ENCODE data around the gene LMOD2.
"Not testable (repeated sequence)": the region's sequence is repeated elsewhere in the genome, so short reads cannot be mapped to it uniquely, and the experiment has no call there.

Gene LMOD2

GRCh38 chr7:123655614-123656013, at the start of gene LMOD2:
LMOD2 (plus strand) TSS chr7:123655866; CDS start chr7:123655964, 98 bp downstream.
- DNase-seq: no peak

GRCh38 chr7:123607423-123607975, 48.2 kb upstream of the LMOD2 start:
- DNase-seq: peak; percentile 23

GRCh38 chr7:123608991-123609882, 46.4 kb upstream of the LMOD2 start:
- peak; percentile 47 for DNase-seq

GRCh38 chr7:123609883-123610239, 45.8 kb upstream of the LMOD2 start:
- no peak for DNase-seq

GRCh38 chr7:123612024-123612423, 43.6 kb upstream of the LMOD2 start:
- DNase-seq: no peak

GRCh38 chr7:123615344-123615743, 40.3 kb upstream of the LMOD2 start:
- no peak for DNase-seq

- no peak for DNase-seq
Measured at GRCh38 chr7:123616223-123616622, 39.4 kb upstream of the LMOD2 start.

- DNase-seq: peak; percentile 44
Measured at GRCh38 chr7:123621707-123622106, 34.0 kb upstream of the LMOD2 start.

- DNase-seq: peak; percentile 97
Measured at GRCh38 chr7:123622660-123623386, 32.8 kb upstream of the LMOD2 start.

- no peak for DNase-seq
Measured at GRCh38 chr7:123624527-123625183, 31.0 kb upstream of the LMOD2 start.

GRCh38 chr7:123625254-123625653, 30.4 kb upstream of the LMOD2 start:
- DNase-seq: no peak

GRCh38 chr7:123627851-123628250, 27.8 kb upstream of the LMOD2 start:
- no peak for DNase-seq

GRCh38 chr7:123628829-123629228, 26.8 kb upstream of the LMOD2 start:
- DNase-seq: no peak

- DNase-seq: no peak
Measured at GRCh38 chr7:123629281-123629680, 26.4 kb upstream of the LMOD2 start.

- DNase-seq: no peak
Measured at GRCh38 chr7:123632808-123633207, 22.9 kb upstream of the LMOD2 start.

- no peak for DNase-seq
Measured at GRCh38 chr7:123633553-123633952, 22.1 kb upstream of the LMOD2 start.

GRCh38 chr7:123634011-123634573, 21.6 kb upstream of the LMOD2 start:
- not testable (repeated sequence) for DNase-seq

GRCh38 chr7:123635551-123636359, 19.9 kb upstream of the LMOD2 start:
- DNase-seq: no peak

GRCh38 chr7:123637203-123637602, 18.5 kb upstream of the LMOD2 start:
- DNase-seq: no peak

GRCh38 chr7:123637878-123638277, 17.8 kb upstream of the LMOD2 start:
- DNase-seq: no peak

- no peak for DNase-seq
Measured at GRCh38 chr7:123639631-123640030, 16.0 kb upstream of the LMOD2 start.

- no peak for DNase-seq
Measured at GRCh38 chr7:123640583-123640982, 15.1 kb upstream of the LMOD2 start.

All from SHP77 treated with DMSO at 0.1 percent for 48 hours (cell line).